HepG2 (cell line): ENCODE measurements around the gene GGA1. TPM values are rescaled to one million over a fixed set of nuclear protein-coding genes. Genes with fewer than 3 reads are reported as not detected.

Experiments used
- ATAC-seq: fragments of 200-7000 bp; cut with Tn5 transposase; 3 replicates; pipeline ENCODE4 v1.9.1; 2020; ENCODE audit warnings: mild to moderate bottlenecking, moderate library complexity
- BruUV-seq: library from RNA; stranded (reverse); fragments of 400-500 nt; replicated peaks from 2 replicates; lab custom pipeline; 2021; lab: Mats Ljungman, UMichigan
- CTCF ChIA-PET: fragments of 300-600 bp; formaldehyde crosslinking; extraction: SDS; loops from one replicate; lab custom pipeline; 2021; ENCODE audit warnings: low total read pairs, inconsistent platforms, low intra/inter-chr PET ratio; lab: Yijun Ruan, JAX
- POLR2A ChIA-PET: fragments of 350-600 bp; sonication (Branson Sonifier 250); formaldehyde crosslinking; loops from one replicate; lab custom pipeline; 2020; ENCODE audit warnings: antibody characterized with exemption, inconsistent platforms; lab: Yijun Ruan, JAX
- DNase-seq: peaks from one replicate; pipeline ENCODE4 v3.0.0-alpha.2; 2015; ENCODE audit warnings: low spot score
- FAIRE-seq: peaks from 3 replicates; lab custom pipeline; 2011; peaks lifted over from hg19 to GRCh38; lab: Jason Lieb, UNC
- H2AFZ ChIP-seq: one replicate; pipeline ENCODE4 v1.6.1; 2011; ENCODE audit warnings: low read length, inconsistent platforms
- H3K27ac ChIP-seq: fragments of 300-600 bp; 3 replicates; pipeline ENCODE4 v1.8.0; 2011; ENCODE audit warnings: mixed run types, mild to moderate bottlenecking, mixed read lengths, low read length, inconsistent platforms; ENCODE audit not compliant: insufficient read depth; ENCODE audit errors: extremely low read length
- H3K27me3 ChIP-seq, 2 experiments: fragments of 200-600 bp in 1 of 2; 2 replicates in 1 of 2; 3 replicates in 1 of 2; pipeline versions ENCODE4 v1.6.0 to v1.8.0; 2011; ENCODE audit warnings: low read length in 2 of 2, mild to moderate bottlenecking in 2 of 2, moderate library complexity in 2 of 2, inconsistent platforms in 1 of 2; ENCODE audit not compliant: insufficient read depth in 2 of 2, control insufficient read depth in 1 of 2
- H3K36me3 ChIP-seq, 2 experiments: fragments of 200-600 bp in 1 of 2; replicated peaks in 1 of 2; 2 replicates in 1 of 2; 3 replicates in 1 of 2; pipeline versions ENCODE4 v1.5.1 to v1.8.0; 2011; ENCODE audit warnings: low read length in 2 of 2, inconsistent platforms in 1 of 2; ENCODE audit not compliant: insufficient read depth in 2 of 2, control insufficient read depth in 1 of 2
- H3K4me1 ChIP-seq: 2 replicates; pipeline ENCODE4 v1.5.1; 2012; ENCODE audit warnings: low read length, inconsistent platforms; ENCODE audit not compliant: insufficient read depth
- H3K4me2 ChIP-seq: 2 replicates; pipeline ENCODE4 v1.6.0; 2011; ENCODE audit warnings: low read depth, low read length, inconsistent platforms
- H3K4me3 ChIP-seq, 3 experiments: fragments of 200-600 bp in 1 of 3; sonication (generic), shearing (Covaris generic) in 1 of 3; replicated peaks in 1 of 3; 2 replicates each; pipeline ENCODE4 v1.5.1; 2011 to 2016; ENCODE audit warnings: low read length in 3 of 3, inconsistent platforms in 2 of 3, low read depth in 2 of 3, mild to moderate bottlenecking in 2 of 3, control low read depth in 1 of 3, mixed read lengths in 1 of 3; ENCODE audit not compliant: insufficient read depth in 1 of 3
- H3K79me2 ChIP-seq: one replicate; pipeline ENCODE4 v1.6.1; 2011; ENCODE audit warnings: low read length, inconsistent platforms; ENCODE audit not compliant: insufficient read depth
- H3K9ac ChIP-seq: 2 replicates; pipeline ENCODE4 v1.6.0; 2011; ENCODE audit warnings: mild to moderate bottlenecking, low read depth, low read length, inconsistent platforms; ENCODE audit not compliant: insufficient read depth
- H3K9me3 ChIP-seq: 2 replicates; pipeline ENCODE4 v1.5.1; 2012; ENCODE audit warnings: mild to moderate bottlenecking, low read length
- H4K20me1 ChIP-seq: 2 replicates; pipeline ENCODE4 v1.6.0; 2011; ENCODE audit warnings: inconsistent platforms, mild to moderate bottlenecking, low read length, moderate library complexity; ENCODE audit not compliant: insufficient read depth
- ARID4A ChIP-seq: sonication (generic); formaldehyde crosslinking; IDR thresholded peaks from 2 replicates; pipeline ENCODE4 v1.5.0; 2020; ENCODE audit warnings: mild to moderate bottlenecking, missing genetic modification reagents, borderline replicate concordance
- HMGXB4 ChIP-seq, 2 experiments: sonication (generic) in 1 of 2; formaldehyde crosslinking in 1 of 2; IDR thresholded peaks; 2 replicates each; pipeline versions ENCODE4 v1.4.0 to v1.6.1; 2018 to 2020; ENCODE audit warnings: missing genetic modification reagents in 2 of 2, borderline replicate concordance in 1 of 2, low read depth in 1 of 2, mild to moderate bottlenecking in 1 of 2, missing biosample characterization in 1 of 2
- PATZ1 ChIP-seq: sonication (generic); formaldehyde crosslinking; IDR thresholded peaks from 2 replicates; pipeline ENCODE4 v1.4.0; 2020; ENCODE audit warnings: missing genetic modification reagents
- POLR2A ChIP-seq, 2 experiments: IDR thresholded peaks; 2 replicates each; pipeline ENCODE4 v1.6.1; 2011; ENCODE audit warnings: low read depth in 2 of 2, low read length in 2 of 2, mild to moderate bottlenecking in 1 of 2, moderate library complexity in 1 of 2; ENCODE audit not compliant: insufficient read depth in 1 of 2
- SOX5 ChIP-seq: IDR thresholded peaks from 2 replicates; pipeline ENCODE4 v1.6.1; 2016; ENCODE audit warnings: borderline replicate concordance
- SRSF1 ChIP-seq: fragments of 200-400 bp; formaldehyde crosslinking; optimal IDR thresholded peaks from 2 replicates; pipeline ENCODE3; 2017; ENCODE audit warnings: mild to moderate bottlenecking, low read depth, low read length, moderate library complexity
- TFDP1 ChIP-seq: IDR thresholded peaks from 2 replicates; pipeline ENCODE4 v1.6.1; 2016; ENCODE audit warnings: missing compliant biosample characterization, missing genetic modification reagents, borderline replicate concordance
- ZBTB21 ChIP-seq: sonication (generic); formaldehyde crosslinking; IDR thresholded peaks from 2 replicates; pipeline ENCODE4 v1.4.0; 2020; ENCODE audit warnings: missing genetic modification reagents
- ZBTB7A ChIP-seq: sonication (generic); formaldehyde crosslinking; IDR thresholded peaks from 2 replicates; pipeline ENCODE4 v1.8.0; 2022; ENCODE audit warnings: mild to moderate bottlenecking, missing genetic modification reagents
- ZNF768 ChIP-seq: sonication (generic); formaldehyde crosslinking; IDR thresholded peaks from 2 replicates; pipeline ENCODE4 v1.4.0; 2020; ENCODE audit warnings: missing genetic modification reagents
- ZNF790 ChIP-seq: sonication (generic); formaldehyde crosslinking; IDR thresholded peaks from 2 replicates; pipeline ENCODE4 v1.8.0; 2022; ENCODE audit warnings: missing genetic modification reagents, mild to moderate bottlenecking, borderline replicate concordance
- WGBS: methylation state at CpG from one replicate; pipeline ENCODE4 v1.1.6; 2017; ENCODE audit warnings: low lambda C conversion rate; 5-methylcytosine and 5-hydroxymethylcytosine counted together
- in situ Hi-C: cut with HindIII; loops from 2 replicates; pipeline ENCODE4 v1.10.0; 2017; ENCODE audit warnings: low pct_unique_long_range_greater_than_20kb; ENCODE audit not compliant: extremely low pct_ligation_motif_present
- intact Hi-C: fragments of 100-400 bp; cut with micrococcal nuclease; formaldehyde crosslinking; loops from one replicate; pipeline ENCODE4 v1.10.0; 2022; ENCODE audit not compliant: unreplicated experiment
- polyA plus RNA-seq, 8 experiments: library from polyadenylated mRNA; depleted of rRNA in 3 of 8; stranded (reverse) in 7 of 8; unstranded in 1 of 8; fragments of >200 nt; fragmentation: Illumina TruSeq in 4 of 8; extraction: Trizol in 4 of 8; gene quantifications; 2 replicates each; pipeline versions ENCODE4 v1.2.1 to v1.2.3, GENCODE V29; 2011 to 2016; ENCODE audit warnings: low read depth in 4 of 8, missing spikeins in 1 of 8, mixed read lengths in 1 of 8; ENCODE audit not compliant: insufficient read depth in 1 of 8
- total RNA-seq, 5 experiments: library from RNA; depleted of rRNA; stranded (reverse); fragments of >200 nt; fragmentation: Illumina TruSeq; extraction: Trizol; gene quantifications; 2 replicates each; pipeline ENCODE4 v1.2.3, GENCODE V29; 2016; ENCODE audit warnings: low read depth in 1 of 5

Gene GGA1
- total and polyA plus RNA-seq, 2 of the 13 experiments (the other 11 are each of a cell fraction or from before 2014, with no cell fraction given), result 29.1 to 87.2 TPM

GRCh38 chr22:37639070-37639760 is 30.6 kb downstream of the GGA1 start, which contains the start of gene SH3BP1:
Gene SH3BP1 (plus strand): TSS chr22:37639669. CDS start chr22:37639788, 119 bp downstream.
- Histone ChIP-seq H3K4me3 (peak within 1 kb of the TSS; percentile 72 to 86 (median 76)), H3K27ac (peak within 1 kb of the TSS; percentile 70)
- DNase-seq, result peak; percentile 57
- TF ChIP-seq SRSF1, result peak; percentile 65
- TF ChIP-seq PATZ1, result peak; percentile 91
- peak; percentile 63; the same call in 1 of the 2 replicates for TF ChIP-seq ARID4A (CRISPR knock-in tag)
- peak in 1 of 2 experiments; percentile 50; a peak in 2 of 4 replicates for TF ChIP-seq HMGXB4 (CRISPR knock-in tag; IDR thresholded peaks at IDR 0.05; ENCODE audit: borderline replicate concordance in 1 of 2, low read depth in 1 of 2)
- TF ChIP-seq ZNF768 (CRISPR knock-in tag), result peak; percentile 67; the same call in 1 of the 2 replicates
- TF ChIP-seq ZBTB7A (CRISPR knock-in tag), result peak; percentile 22; the same call in 1 of the 2 replicates
- no peak for TF ChIP-seq SOX5 (CRISPR knock-in tag)
- TF ChIP-seq TFDP1, result peak; percentile 64; the same call in 1 of the 2 replicates
- TF ChIP-seq ZNF790 (CRISPR knock-in tag), result 0 out of 2 replicates have a peak, but pooled peaks have one; percentile 14
- peak in 1 of 2 experiments; percentile 50; a peak in 1 of 4 replicates for TF ChIP-seq POLR2A (IDR thresholded peaks at IDR 0.05; ENCODE audit: insufficient read depth in 1 of 2, low read depth in 2 of 2, low read length in 2 of 2)
- no peak for TF ChIP-seq ZBTB21 (CRISPR knock-in tag)

More at GRCh38 chr22:37639070-37639760, 30.6 kb downstream of the GGA1 start, which contains the start of gene SH3BP1:
- ChIA-PET CTCF (no interaction called here), POLR2A (interaction anchor here (1.0 to 15.8 kb wide), 6 partner anchors 22 to 169 kb away, joined by 3 to 242 read pairs (median 3); partner anchors contain the start of genes GCAT, GGA1, NOL12 and PDXP)
- intact Hi-C loops (loop anchor here (2.0 kb wide), 1 partner anchor 30 kb away; the partner anchor contains the start of gene GGA1), in situ Hi-C loops (no loop called here)
- Histone ChIP-seq H3K9me3 (no peaks in the 10 kb centered on the region), H2AFZ (no peak within 1 kb of the TSS), H3K4me2 (peak within 1 kb of the TSS; percentile 90), H4K20me1 (0 out of 2 replicates have a peak, but pooled peaks cover 4% of the 10 kb centered on the region), H3K4me1 (peaks cover 81% of the 10 kb centered on the region), H3K36me3 (peaks cover 7 to 8% of the 10 kb centered on the region in 2 experiments; a peak in 4 of 5 replicates), H3K27me3 (no peaks in the 10 kb centered on the region), H3K9ac (peak within 1 kb of the TSS; percentile 66), H3K79me2 (peaks cover 10% of the 10 kb centered on the region)
- no TSS peak for BruUV-seq
- ATAC-seq, result peak; percentile 41
- no peak for FAIRE-seq
- WGBS, result 10% methylated on average over 10 of the region's 57 CpGs
